ENCODE results near the gene ALDH3A1. TPM values are rescaled to one million over a fixed set of nuclear protein-coding genes. Genes with fewer than 3 reads are reported as not detected.

The ALDH3A1 gene
- polyA plus RNA-seq, 3 donors = not detected

DNA sequence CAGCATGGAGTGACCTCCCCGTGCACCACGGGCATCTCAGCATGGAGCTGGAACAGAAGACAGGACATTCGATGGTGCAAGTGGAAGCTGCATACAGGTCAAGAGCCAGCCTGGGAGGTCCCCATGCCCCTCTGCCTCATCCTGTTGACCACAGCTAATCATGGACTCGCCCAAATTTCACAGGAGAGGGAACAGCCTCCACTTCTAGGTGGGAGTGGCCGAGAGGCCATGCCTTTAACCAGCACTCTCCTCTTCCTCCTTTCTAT is 28.0 kb downstream of the ALDH3A1 start:
- no peak overlapping the region for H3K27ac ChIP-seq (ENCODE audit: low read depth in 1 of 2, low read length in 2 of 2)
- no peaks in the 10 kb centered on the region for H3K27me3 ChIP-seq (ENCODE audit: control insufficient read depth in 2 of 2, insufficient read depth in 2 of 2, low read length in 2 of 2)
- TF ChIP-seq, protein P1, sequence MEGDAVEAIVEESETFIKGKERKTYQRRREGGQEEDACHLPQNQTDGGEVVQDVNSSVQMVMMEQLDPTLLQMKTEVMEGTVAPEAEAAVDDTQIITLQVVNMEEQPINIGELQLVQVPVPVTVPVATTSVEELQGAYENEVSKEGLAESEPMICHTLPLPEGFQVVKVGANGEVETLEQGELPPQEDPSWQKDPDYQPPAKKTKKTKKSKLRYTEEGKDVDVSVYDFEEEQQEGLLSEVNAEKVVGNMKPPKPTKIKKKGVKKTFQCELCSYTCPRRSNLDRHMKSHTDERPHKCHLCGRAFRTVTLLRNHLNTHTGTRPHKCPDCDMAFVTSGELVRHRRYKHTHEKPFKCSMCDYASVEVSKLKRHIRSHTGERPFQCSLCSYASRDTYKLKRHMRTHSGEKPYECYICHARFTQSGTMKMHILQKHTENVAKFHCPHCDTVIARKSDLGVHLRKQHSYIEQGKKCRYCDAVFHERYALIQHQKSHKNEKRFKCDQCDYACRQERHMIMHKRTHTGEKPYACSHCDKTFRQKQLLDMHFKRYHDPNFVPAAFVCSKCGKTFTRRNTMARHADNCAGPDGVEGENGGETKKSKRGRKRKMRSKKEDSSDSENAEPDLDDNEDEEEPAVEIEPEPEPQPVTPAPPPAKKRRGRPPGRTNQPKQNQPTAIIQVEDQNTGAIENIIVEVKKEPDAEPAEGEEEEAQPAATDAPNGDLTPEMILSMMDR (IDR thresholded peaks at IDR 0.05) = no peak
- H3K36me3 ChIP-seq (replicated peaks in 1 of 2; ENCODE audit: control insufficient read depth in 1 of 2, insufficient read depth in 2 of 2, low read length in 2 of 2) = no peaks in the 10 kb centered on the region
- intact Hi-C loops (cut with micrococcal nuclease) = loop anchor here in 1 of 2 donors (10.0 kb wide), 1 partner anchor 75 kb away; the partner anchor contains the start of gene ALDH3A2
- Mint-ChIP-seq H3K36me3 (peaks cover 0 to under 1% of the 10 kb centered on the region in 2 donors), H3K9me3 (peaks cover 0 to 1% (median 0%) of the 10 kb centered on the region in 7 donors), H3K4me3 (no peak overlapping the region), H3K4me1 (peaks cover 22% of the 10 kb centered on the region), H3K27me3 (ENCODE audit: low read depth in 3 of 3) (peaks cover 0 to 8% (median 0%) of the 10 kb centered on the region in 3 donors), H3K27ac (peak overlapping the region in 1 of 7 donors; percentile 26)
- H2AFZ ChIP-seq (ENCODE audit: insufficient read depth, low read depth, low read length, poor library complexity, severe bottlenecking) = peak overlapping the region; percentile 67
- no peaks in the 10 kb centered on the region for H4K20me1 ChIP-seq (ENCODE audit: insufficient read depth, low read length)
- no peak overlapping the region for H3K9ac ChIP-seq (ENCODE audit: insufficient read depth, low read length, poor library complexity, severe bottlenecking)
- H3K4me1 ChIP-seq (ENCODE audit: control insufficient read depth in 1 of 2, insufficient read depth in 2 of 2, low read length in 2 of 2) = peaks cover 21 to 28% of the 10 kb centered on the region in 2 donors
- WGBS (ENCODE audit: insufficient coverage) = 79% methylated on average over 4 of the region's 5 CpGs
- no peaks in the 10 kb centered on the region for H3K79me2 ChIP-seq (ENCODE audit: insufficient read depth, low read length)
- H3K4me2 ChIP-seq (replicated peaks; ENCODE audit: extremely low read depth, low read length, poor library complexity, severe bottlenecking) = no peak overlapping the region
- no peak for DNase-seq
- no peaks in the 10 kb centered on the region for H3K9me3 ChIP-seq (replicated peaks in 1 of 2; ENCODE audit: control insufficient read depth in 1 of 2, insufficient read depth in 1 of 2, low read length in 2 of 2)
- no peak overlapping the region for H3K4me3 ChIP-seq (replicated peaks in 1 of 3; ENCODE audit: low read depth in 2 of 3, low read length in 3 of 3)

DNA sequence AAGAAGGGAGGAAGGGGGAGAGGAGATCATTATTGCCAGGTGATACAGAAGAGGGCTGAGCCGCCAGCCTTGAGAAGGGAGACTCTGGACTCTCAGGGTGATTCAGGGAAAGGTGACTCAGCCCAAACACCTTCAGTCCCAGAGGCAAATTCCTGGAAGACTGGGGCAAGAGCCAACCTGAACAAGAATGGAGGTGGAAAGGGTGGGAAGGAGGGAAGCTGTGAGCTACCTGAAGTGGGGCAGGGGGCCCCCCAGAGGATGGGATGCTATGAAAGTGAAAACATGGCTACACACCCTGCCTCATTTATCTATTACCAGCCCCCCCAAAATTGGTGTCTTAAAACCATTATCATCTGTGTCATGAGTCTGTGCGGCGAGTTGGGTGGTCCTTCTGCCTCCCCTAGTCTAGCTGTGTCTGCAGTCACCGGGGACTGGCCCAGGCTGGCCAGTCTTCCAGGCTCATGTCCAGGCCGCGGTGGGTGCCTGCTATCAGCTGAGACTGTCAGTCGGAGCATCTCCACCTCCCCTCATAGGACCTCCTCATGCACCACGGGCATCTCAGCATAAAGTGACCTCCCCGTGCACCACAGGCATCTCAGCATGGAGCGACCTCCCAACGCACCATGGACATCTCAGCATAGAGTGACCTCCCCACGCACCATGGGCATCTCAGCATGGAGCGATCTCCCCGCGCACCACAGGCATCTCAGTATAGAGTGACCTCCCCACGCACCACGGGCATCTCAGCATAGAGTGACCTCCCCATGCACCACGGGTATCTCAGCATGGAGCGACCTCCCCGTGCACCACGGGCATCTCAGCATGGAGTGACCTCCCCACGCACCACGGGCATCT is 28.5 kb downstream of the ALDH3A1 start:
- no peaks in the 10 kb centered on the region for H3K36me3 ChIP-seq (replicated peaks in 1 of 2; ENCODE audit: control insufficient read depth in 1 of 2, insufficient read depth in 2 of 2, low read length in 2 of 2)
- Mint-ChIP-seq H3K4me1 (peaks cover 18% of the 10 kb centered on the region), H3K9me3 (no peaks in the 10 kb centered on the region), H3K27me3 (ENCODE audit: low read depth in 3 of 3) (peaks cover 0 to 8% (median 0%) of the 10 kb centered on the region in 3 donors), H3K27ac (peak overlapping the region in 1 of 7 donors; percentile 21), H3K4me3 (no peak overlapping the region), H3K36me3 (no peaks in the 10 kb centered on the region)
- H3K27ac ChIP-seq (ENCODE audit: low read depth in 1 of 2, low read length in 2 of 2) = no peak overlapping the region
- no peaks in the 10 kb centered on the region for H3K27me3 ChIP-seq (ENCODE audit: control insufficient read depth in 2 of 2, insufficient read depth in 2 of 2, low read length in 2 of 2)
- H4K20me1 ChIP-seq (ENCODE audit: insufficient read depth, low read length) = no peaks in the 10 kb centered on the region
- no peak overlapping the region for H3K9ac ChIP-seq (ENCODE audit: insufficient read depth, low read length, poor library complexity, severe bottlenecking)
- H3K4me3 ChIP-seq (replicated peaks in 1 of 3; ENCODE audit: low read depth in 2 of 3, low read length in 3 of 3) = no peak overlapping the region
- H3K4me1 ChIP-seq (ENCODE audit: control insufficient read depth in 1 of 2, insufficient read depth in 2 of 2, low read length in 2 of 2) = peaks cover 16 to 22% of the 10 kb centered on the region in 2 donors
- H3K79me2 ChIP-seq (ENCODE audit: insufficient read depth, low read length) = no peaks in the 10 kb centered on the region
- intact Hi-C loops (cut with micrococcal nuclease) = loop anchor here in 1 of 2 donors (10.0 kb wide), 1 partner anchor 75 kb away; the partner anchor contains the start of gene ALDH3A2
- no peak overlapping the region for H3K4me2 ChIP-seq (replicated peaks; ENCODE audit: extremely low read depth, low read length, poor library complexity, severe bottlenecking)
- H3K9me3 ChIP-seq (replicated peaks in 1 of 2; ENCODE audit: control insufficient read depth in 1 of 2, insufficient read depth in 1 of 2, low read length in 2 of 2) = no peaks in the 10 kb centered on the region
- 94% methylated on average over 21 of the region's 23 CpGs for WGBS (ENCODE audit: insufficient coverage)
- no peak overlapping the region for H2AFZ ChIP-seq (ENCODE audit: insufficient read depth, low read depth, low read length, poor library complexity, severe bottlenecking)
- DNase-seq = no peak
- TF ChIP-seq, protein P1 (IDR thresholded peaks at IDR 0.05) = no peak
